GM18870 (cell line): ENCODE results near the gene SMAD3.
"Not testable (repeated sequence)": the region's sequence is repeated elsewhere in the genome, so short reads cannot be mapped to it uniquely, and the experiment has no call there.

Experiments
- ATAC-seq: cut with Tn5 transposase; IDR thresholded peaks from one replicate; pipeline ENCODE4 v1.9.1; 2021; ENCODE audit warnings: moderate library complexity; ENCODE audit not compliant: unreplicated experiment

The SMAD3 gene

GRCh38 chr15:67062369-67062985 lies 2.9 kb upstream of the SMAD3 start:
- no peak for ATAC-seq

GRCh38 chr15:67063689-67064606 lies 1.5 kb upstream of the SMAD3 start:
- no peak for ATAC-seq

- ATAC-seq = no peak
Observed at GRCh38 chr15:67064607-67065530, 533 bp upstream of the SMAD3 start.

- ATAC-seq = no peak
Observed at GRCh38 chr15:67066041-67066958, 898 bp downstream of the SMAD3 start.

- ATAC-seq = no peak
Observed at GRCh38 chr15:67066959-67067853, 1.8 kb downstream of the SMAD3 start.

DNA sequence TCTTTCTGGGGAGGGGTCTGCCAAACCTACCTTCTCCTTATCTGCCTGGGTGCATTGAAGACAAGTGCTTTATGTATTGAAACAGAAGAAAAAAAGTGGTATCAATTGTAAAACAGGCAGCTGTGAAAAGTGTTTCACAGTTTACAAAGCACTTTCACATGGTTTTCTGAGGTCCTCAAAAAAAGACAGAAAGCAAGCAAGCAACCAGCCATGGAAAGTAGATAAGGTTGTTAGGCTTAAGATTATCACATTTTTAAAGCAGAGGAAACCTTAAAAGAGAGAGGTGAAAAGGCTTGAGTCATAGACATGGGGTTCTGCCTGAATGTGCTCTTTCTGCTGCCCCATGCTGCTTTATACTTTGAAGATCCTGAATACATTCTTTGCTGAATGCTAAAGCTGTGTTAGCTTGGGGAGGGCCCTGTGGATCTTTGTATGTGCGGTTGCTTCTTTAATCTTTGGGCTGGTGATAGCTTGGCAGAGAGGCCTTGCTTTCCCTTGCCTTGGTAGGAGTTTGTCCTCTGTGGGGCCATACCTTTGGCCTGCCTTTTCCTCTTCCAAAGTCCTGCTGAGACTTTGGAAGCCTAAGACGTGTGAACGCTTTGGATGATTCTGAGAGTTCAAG lies 2.6 kb downstream of the SMAD3 start:
- no peak for ATAC-seq

DNA sequence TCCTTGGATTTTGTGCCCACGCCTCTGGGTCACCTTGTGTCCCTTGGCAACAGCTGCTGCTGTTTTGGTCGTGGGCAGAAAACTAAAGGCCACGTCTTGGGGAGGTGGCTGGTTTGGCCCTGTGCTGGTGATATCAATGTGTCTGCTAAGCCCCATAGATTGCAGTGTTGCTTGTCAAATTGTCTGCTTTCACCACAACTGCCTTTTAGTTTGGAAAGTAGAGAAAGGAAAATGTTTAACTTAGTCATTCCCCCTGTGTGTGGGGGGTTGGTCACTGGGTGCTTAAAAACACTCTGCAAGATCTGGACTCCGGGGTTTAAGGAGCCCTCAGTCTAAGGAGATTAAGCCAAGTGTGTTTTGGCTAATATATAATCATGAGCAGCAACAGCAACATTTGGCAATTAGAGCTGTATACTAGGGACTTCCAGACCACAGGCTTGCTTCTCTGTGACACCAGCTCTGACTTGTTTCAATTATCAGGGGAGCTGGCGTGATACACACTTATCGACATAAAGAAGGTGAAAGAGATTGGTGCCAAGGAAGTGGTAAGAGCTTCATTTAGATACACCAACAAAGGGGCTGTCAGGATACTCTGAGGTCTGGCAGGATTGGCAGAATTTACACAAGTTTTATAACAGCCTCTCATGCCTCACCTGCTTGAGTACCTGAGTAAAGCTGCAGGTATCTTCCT lies 3.5 kb downstream of the SMAD3 start:
- ATAC-seq = no peak

- no peak for ATAC-seq
Observed at GRCh38 chr15:67070150-67070549, 4.7 kb downstream of the SMAD3 start.

GRCh38 chr15:67070892-67071664 lies 5.7 kb downstream of the SMAD3 start:
- ATAC-seq = no peak

GRCh38 chr15:67072442-67072841 lies 7.0 kb downstream of the SMAD3 start:
- no peak for ATAC-seq

- no peak for ATAC-seq
Observed at GRCh38 chr15:67072958-67073357, 7.6 kb downstream of the SMAD3 start.

DNA sequence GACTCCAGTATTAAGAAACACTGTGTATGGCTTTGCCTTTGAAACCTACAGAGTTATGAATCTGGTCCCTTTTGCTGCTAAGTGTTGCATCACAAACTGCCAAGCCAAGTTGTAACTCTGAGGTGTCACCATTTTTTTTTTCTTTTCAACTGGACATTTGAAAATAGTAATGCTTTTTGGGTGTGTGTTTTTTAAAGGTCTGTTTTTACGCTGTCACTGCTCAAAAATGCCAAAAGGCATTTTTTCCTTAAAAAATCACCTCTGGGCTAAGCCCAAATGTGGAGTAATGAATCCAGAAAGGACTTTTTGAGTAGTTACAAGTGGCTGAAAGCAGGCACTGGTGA lies 9.5 kb downstream of the SMAD3 start:
- ATAC-seq = no peak

- not testable (repeated sequence) for ATAC-seq
Observed at GRCh38 chr15:67075555-67076135, 10.2 kb downstream of the SMAD3 start.

- no peak for ATAC-seq
Observed at GRCh38 chr15:67076147-67076843, 10.9 kb downstream of the SMAD3 start.

DNA sequence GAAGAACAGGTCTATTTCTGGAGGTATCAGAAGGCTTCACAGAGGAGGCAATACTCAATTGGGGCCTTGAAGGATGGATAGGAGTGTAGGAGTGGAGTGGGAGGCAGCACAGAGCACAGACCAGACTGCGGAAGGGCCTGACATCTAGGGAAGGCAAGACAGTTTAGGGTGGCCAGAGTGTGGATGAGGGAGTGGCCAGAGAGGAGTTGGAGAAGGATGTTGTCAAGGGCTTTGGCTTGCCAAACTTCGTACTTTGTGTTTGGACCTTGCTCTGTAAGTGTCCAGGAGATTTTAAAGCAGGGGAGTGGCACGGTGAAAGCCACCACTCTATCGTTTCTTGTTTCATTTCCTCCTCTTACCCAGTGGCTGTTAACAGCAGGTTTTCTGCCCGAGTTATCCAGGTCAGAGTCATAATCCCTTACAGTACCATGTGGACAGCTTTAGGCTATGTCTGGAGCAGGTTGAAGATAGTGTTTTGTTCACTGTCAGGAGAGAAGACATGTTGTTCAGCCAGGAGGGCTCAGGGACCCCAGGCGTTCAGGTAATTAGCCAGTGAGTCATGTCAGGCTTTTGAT lies 12.3 kb downstream of the SMAD3 start:
- ATAC-seq = no peak

GRCh38 chr15:67079361-67079760 lies 14.0 kb downstream of the SMAD3 start:
- ATAC-seq = no peak
